T1000 (cell line): ENCODE data around the gene PARD3.

Experiments used
- DNase-seq: peaks from one replicate; lab custom pipeline; 2025; ENCODE audit warnings: mixed read lengths; lab: John Stamatoyannopoulos, UW

Gene PARD3

GRCh38 chr10:34216348-34216945 lies 598.6 kb downstream of the PARD3 start:
- DNase-seq, result no peak

GRCh38 chr10:34213805-34214197 lies 601.3 kb downstream of the PARD3 start:
- no peak for DNase-seq

- no peak for DNase-seq
Measured at GRCh38 chr10:34213193-34213804, 601.8 kb downstream of the PARD3 start.

GRCh38 chr10:34207343-34207742 lies 607.8 kb downstream of the PARD3 start:
- no peak for DNase-seq

- DNase-seq, result no peak
Measured at GRCh38 chr10:34206935-34207268, 608.2 kb downstream of the PARD3 start.

GRCh38 chr10:34206078-34206934 lies 608.8 kb downstream of the PARD3 start:
- DNase-seq, result no peak

GRCh38 chr10:34205452-34205851 lies 609.6 kb downstream of the PARD3 start:
- no peak for DNase-seq

GRCh38 chr10:34203966-34204630 lies 611.0 kb downstream of the PARD3 start:
- DNase-seq, result no peak

GRCh38 chr10:34200355-34200901 lies 614.7 kb downstream of the PARD3 start:
- DNase-seq, result no peak

- no peak for DNase-seq
Measured at GRCh38 chr10:34198953-34199352, 616.1 kb downstream of the PARD3 start.

GRCh38 chr10:34196058-34196433 lies 619.0 kb downstream of the PARD3 start:
- no peak for DNase-seq

- DNase-seq, result no peak
Measured at GRCh38 chr10:34195364-34196057, 619.6 kb downstream of the PARD3 start.

- no peak for DNase-seq
Measured at GRCh38 chr10:34193931-34194626, 621.0 kb downstream of the PARD3 start.

- DNase-seq, result no peak
Measured at GRCh38 chr10:34192646-34193045, 622.5 kb downstream of the PARD3 start.

- DNase-seq, result no peak
Measured at GRCh38 chr10:34191406-34191805, 623.7 kb downstream of the PARD3 start.

GRCh38 chr10:34190580-34190979 lies 624.5 kb downstream of the PARD3 start:
- no peak for DNase-seq

GRCh38 chr10:34189830-34190229 lies 625.3 kb downstream of the PARD3 start:
- no peak for DNase-seq

- no peak for DNase-seq
Measured at GRCh38 chr10:34188221-34188620, 626.9 kb downstream of the PARD3 start.

- no peak for DNase-seq
Measured at GRCh38 chr10:34187201-34187600, 627.9 kb downstream of the PARD3 start.

GRCh38 chr10:34186745-34187144 lies 628.4 kb downstream of the PARD3 start:
- no peak for DNase-seq

GRCh38 chr10:34185998-34186397 lies 629.1 kb downstream of the PARD3 start:
- no peak for DNase-seq
